ENCODE measurements around the gene CABCOCO1. TPM values are rescaled to one million over a fixed set of nuclear protein-coding genes. Genes with fewer than 3 reads are reported as not detected.

CABCOCO1 gene
- total RNA-seq, 1 experiment from 2014 or later: not detected

GRCh38 chr10:61663466-61663865 is 737 bp downstream of the CABCOCO1 start:
- DNase-seq (ENCODE audit: low read depth, low spot score): no peak
- H3K4me2 ChIP-seq (ENCODE audit: low read length): peak overlapping the region; percentile 86
- peak overlapping the region; percentile 96 for H2AFZ ChIP-seq (ENCODE audit: low read depth, low read length, poor library complexity, severe bottlenecking)
- no peak overlapping the region for H3K27ac ChIP-seq (ENCODE audit: low read depth, low read length)
- intact Hi-C loops (cut with micrococcal nuclease): no loop called here
- peaks cover 5 to 15% of the 10 kb centered on the region in 2 experiments; a peak in 3 of 4 replicates for H3K4me1 ChIP-seq (ENCODE audit: control insufficient read depth in 1 of 2, insufficient read depth in 2 of 2, low read length in 2 of 2)
- H3K9ac ChIP-seq (ENCODE audit: low read length): peak overlapping the region; percentile 51
- no peaks in the 10 kb centered on the region for H4K20me1 ChIP-seq (ENCODE audit: insufficient read depth)
- H3K9me3 ChIP-seq (ENCODE audit: control insufficient read depth in 1 of 2, insufficient read depth in 1 of 2, low read depth in 1 of 2, low read length in 2 of 2): no peaks in the 10 kb centered on the region
- BruUV-seq (replicated peaks): no TSS peak
- RAD21 ChIA-PET (ENCODE audit: low non-redundant PET in 1 of 2, low total read pairs in 2 of 2, uncharacterized antibody in 2 of 2, unreplicated experiment in 2 of 2): no interaction called here
- no peaks in the 10 kb centered on the region for H3K36me3 ChIP-seq (ENCODE audit: control insufficient read depth in 1 of 2, insufficient read depth in 2 of 2, low read length in 2 of 2)
- no peaks in the 10 kb centered on the region for H3K9me2 ChIP-seq (ENCODE audit: insufficient read depth)
- no peaks in the 10 kb centered on the region for H3K79me2 ChIP-seq (ENCODE audit: insufficient read depth, low read length)
- no peaks in the 10 kb centered on the region for H3K27me3 ChIP-seq (ENCODE audit: insufficient read depth, low read length)
- CTCF ChIA-PET: no interaction called here
- TF ChIP-seq SP1 (IDR thresholded peaks at IDR 0.05; ENCODE audit: low read depth) (no peak), SRF (IDR thresholded peaks at IDR 0.05; ENCODE audit: low read depth) (no peak), POLR2A (IDR thresholded peaks at IDR 0.05; ENCODE audit: borderline replicate concordance, extremely low read depth, insufficient read depth, insufficient read length) (no peak)
- TF ChIP-seq, protein P1, sequence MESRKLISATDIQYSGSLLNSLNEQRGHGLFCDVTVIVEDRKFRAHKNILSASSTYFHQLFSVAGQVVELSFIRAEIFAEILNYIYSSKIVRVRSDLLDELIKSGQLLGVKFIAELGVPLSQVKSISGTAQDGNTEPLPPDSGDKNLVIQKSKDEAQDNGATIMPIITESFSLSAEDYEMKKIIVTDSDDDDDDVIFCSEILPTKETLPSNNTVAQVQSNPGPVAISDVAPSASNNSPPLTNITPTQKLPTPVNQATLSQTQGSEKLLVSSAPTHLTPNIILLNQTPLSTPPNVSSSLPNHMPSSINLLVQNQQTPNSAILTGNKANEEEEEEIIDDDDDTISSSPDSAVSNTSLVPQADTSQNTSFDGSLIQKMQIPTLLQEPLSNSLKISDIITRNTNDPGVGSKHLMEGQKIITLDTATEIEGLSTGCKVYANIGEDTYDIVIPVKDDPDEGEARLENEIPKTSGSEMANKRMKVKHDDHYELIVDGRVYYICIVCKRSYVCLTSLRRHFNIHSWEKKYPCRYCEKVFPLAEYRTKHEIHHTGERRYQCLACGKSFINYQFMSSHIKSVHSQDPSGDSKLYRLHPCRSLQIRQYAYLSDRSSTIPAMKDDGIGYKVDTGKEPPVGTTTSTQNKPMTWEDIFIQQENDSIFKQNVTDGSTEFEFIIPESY (IDR thresholded peaks at IDR 0.05; ENCODE audit: extremely low read depth, insufficient replicate concordance, low read length): no peak
- no peak for ATAC-seq
- peak overlapping the region; percentile 61 to 76 for H3K4me3 ChIP-seq (replicated peaks in 1 of 2; ENCODE audit: low read depth in 1 of 2, low read length in 2 of 2)
- POLR2A ChIA-PET: interaction anchor here (0.7 kb wide), 1 partner anchor 145 kb away, joined by 3 read pairs; no protein-coding TSS in a partner anchor

- Histone ChIP-seq H3K9ac (ENCODE audit: low read length) (no peak overlapping the region), H3K4me1 (ENCODE audit: control insufficient read depth in 1 of 2, insufficient read depth in 2 of 2, low read length in 2 of 2) (peaks cover 5 to 15% of the 10 kb centered on the region in 2 experiments; a peak in 3 of 4 replicates), H3K9me2 (ENCODE audit: insufficient read depth) (no peaks in the 10 kb centered on the region), H3K36me3 (ENCODE audit: control insufficient read depth in 1 of 2, insufficient read depth in 2 of 2, low read length in 2 of 2) (no peaks in the 10 kb centered on the region), H3K79me2 (ENCODE audit: insufficient read depth, low read length) (no peaks in the 10 kb centered on the region), H3K4me2 (ENCODE audit: low read length) (no peak overlapping the region), H3K27ac (ENCODE audit: low read depth, low read length) (no peak overlapping the region), H3K27me3 (ENCODE audit: insufficient read depth, low read length) (no peaks in the 10 kb centered on the region), H3K9me3 (ENCODE audit: control insufficient read depth in 1 of 2, insufficient read depth in 1 of 2, low read depth in 1 of 2, low read length in 2 of 2) (no peaks in the 10 kb centered on the region), H4K20me1 (ENCODE audit: insufficient read depth) (no peaks in the 10 kb centered on the region), H2AFZ (ENCODE audit: low read depth, low read length, poor library complexity, severe bottlenecking) (no peak overlapping the region), H3K4me3 (replicated peaks in 1 of 2; ENCODE audit: low read depth in 1 of 2, low read length in 2 of 2) (no peak overlapping the region)
- BruUV-seq (replicated peaks): no TSS peak
- intact Hi-C loops (cut with micrococcal nuclease): no loop called here
- ChIA-PET POLR2A (no interaction called here), CTCF (no interaction called here), RAD21 (ENCODE audit: low non-redundant PET in 1 of 2, low total read pairs in 2 of 2, uncharacterized antibody in 2 of 2, unreplicated experiment in 2 of 2) (no interaction called here)
- TF ChIP-seq, protein P2, sequence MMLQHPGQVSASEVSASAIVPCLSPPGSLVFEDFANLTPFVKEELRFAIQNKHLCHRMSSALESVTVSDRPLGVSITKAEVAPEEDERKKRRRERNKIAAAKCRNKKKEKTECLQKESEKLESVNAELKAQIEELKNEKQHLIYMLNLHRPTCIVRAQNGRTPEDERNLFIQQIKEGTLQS (IDR thresholded peaks at IDR 0.05): no peak
- TF ChIP-seq EZH2 (IDR thresholded peaks at IDR 0.05): no peak
- TF ChIP-seq POLR2A (IDR thresholded peaks at IDR 0.05; ENCODE audit: borderline replicate concordance, extremely low read depth, insufficient read depth, insufficient read length): no peak
- DNase-seq (ENCODE audit: low read depth, low spot score) (no peak), ATAC-seq (no peak)
Measured at GRCh38 chr10:61664985-61665384, 2.3 kb downstream of the CABCOCO1 start.

All from HCT116 (cell line).